ENCODE data around the gene SEZ6L.

DNA sequence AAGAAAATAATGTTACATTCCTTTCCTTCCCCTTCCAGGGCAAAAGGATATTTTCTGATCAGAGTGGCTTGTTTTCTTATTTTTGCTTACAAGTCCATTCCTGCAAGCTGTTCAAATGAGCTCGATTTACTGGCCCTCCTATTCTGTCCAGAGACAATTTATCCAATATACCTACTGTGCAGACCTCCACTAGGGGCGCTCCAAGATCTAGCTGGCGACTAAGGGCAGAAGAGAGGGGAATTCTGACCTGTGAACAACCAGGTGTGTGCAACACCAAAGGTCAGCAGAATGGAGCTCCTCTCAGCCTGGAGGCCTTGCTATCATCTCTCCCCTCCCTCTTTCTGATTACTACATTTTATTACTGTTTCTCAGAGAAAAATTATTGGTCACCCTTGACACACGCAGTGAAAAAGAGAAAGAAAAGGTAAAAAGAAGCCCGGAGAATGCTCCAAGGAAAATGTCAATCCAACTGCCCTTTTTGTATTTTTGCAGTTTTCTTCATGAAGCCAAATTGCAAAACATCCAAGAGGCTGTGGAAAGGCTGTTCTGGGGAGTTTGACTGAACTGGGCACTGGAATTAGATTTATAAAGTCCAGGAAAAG lies 3.2 kb downstream of the SEZ6L start:
- TF ChIP-seq, protein P1, sequence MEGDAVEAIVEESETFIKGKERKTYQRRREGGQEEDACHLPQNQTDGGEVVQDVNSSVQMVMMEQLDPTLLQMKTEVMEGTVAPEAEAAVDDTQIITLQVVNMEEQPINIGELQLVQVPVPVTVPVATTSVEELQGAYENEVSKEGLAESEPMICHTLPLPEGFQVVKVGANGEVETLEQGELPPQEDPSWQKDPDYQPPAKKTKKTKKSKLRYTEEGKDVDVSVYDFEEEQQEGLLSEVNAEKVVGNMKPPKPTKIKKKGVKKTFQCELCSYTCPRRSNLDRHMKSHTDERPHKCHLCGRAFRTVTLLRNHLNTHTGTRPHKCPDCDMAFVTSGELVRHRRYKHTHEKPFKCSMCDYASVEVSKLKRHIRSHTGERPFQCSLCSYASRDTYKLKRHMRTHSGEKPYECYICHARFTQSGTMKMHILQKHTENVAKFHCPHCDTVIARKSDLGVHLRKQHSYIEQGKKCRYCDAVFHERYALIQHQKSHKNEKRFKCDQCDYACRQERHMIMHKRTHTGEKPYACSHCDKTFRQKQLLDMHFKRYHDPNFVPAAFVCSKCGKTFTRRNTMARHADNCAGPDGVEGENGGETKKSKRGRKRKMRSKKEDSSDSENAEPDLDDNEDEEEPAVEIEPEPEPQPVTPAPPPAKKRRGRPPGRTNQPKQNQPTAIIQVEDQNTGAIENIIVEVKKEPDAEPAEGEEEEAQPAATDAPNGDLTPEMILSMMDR (IDR thresholded peaks at IDR 0.05 in 2 of 3, conservative IDR thresholded peaks at IDR 0.05 in 1 of 3; ENCODE audit: borderline replicate concordance in 1 of 3, insufficient read depth in 1 of 3, low read depth in 2 of 3, low read length in 2 of 3) = peak; percentile 23 to 83 (median 82); a peak in 5 of 6 replicates
- TF ChIP-seq, protein P2, sequence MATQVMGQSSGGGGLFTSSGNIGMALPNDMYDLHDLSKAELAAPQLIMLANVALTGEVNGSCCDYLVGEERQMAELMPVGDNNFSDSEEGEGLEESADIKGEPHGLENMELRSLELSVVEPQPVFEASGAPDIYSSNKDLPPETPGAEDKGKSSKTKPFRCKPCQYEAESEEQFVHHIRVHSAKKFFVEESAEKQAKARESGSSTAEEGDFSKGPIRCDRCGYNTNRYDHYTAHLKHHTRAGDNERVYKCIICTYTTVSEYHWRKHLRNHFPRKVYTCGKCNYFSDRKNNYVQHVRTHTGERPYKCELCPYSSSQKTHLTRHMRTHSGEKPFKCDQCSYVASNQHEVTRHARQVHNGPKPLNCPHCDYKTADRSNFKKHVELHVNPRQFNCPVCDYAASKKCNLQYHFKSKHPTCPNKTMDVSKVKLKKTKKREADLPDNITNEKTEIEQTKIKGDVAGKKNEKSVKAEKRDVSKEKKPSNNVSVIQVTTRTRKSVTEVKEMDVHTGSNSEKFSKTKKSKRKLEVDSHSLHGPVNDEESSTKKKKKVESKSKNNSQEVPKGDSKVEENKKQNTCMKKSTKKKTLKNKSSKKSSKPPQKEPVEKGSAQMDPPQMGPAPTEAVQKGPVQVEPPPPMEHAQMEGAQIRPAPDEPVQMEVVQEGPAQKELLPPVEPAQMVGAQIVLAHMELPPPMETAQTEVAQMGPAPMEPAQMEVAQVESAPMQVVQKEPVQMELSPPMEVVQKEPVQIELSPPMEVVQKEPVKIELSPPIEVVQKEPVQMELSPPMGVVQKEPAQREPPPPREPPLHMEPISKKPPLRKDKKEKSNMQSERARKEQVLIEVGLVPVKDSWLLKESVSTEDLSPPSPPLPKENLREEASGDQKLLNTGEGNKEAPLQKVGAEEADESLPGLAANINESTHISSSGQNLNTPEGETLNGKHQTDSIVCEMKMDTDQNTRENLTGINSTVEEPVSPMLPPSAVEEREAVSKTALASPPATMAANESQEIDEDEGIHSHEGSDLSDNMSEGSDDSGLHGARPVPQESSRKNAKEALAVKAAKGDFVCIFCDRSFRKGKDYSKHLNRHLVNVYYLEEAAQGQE (IDR thresholded peaks at IDR 0.05; ENCODE audit: low read depth) = no peak
- TF ChIP-seq EZH2 (IDR thresholded peaks at IDR 0.05) (no peak), POLR2A (IDR thresholded peaks at IDR 0.05; ENCODE audit: borderline replicate concordance, extremely low read depth, insufficient read depth, insufficient read length) (no peak), EGR1 (IDR thresholded peaks at IDR 0.05; ENCODE audit: low read depth) (no peak), YY1 (IDR thresholded peaks at IDR 0.05; ENCODE audit: extremely low read depth, insufficient replicate concordance, low read depth, low read length) (no peak), SIN3A (IDR thresholded peaks at IDR 0.05; ENCODE audit: low read depth) (no peak), RAD21 (IDR thresholded peaks at IDR 0.05; ENCODE audit: low read depth) (peak; percentile 20; the same call in 1 of the 2 replicates), SP1 (IDR thresholded peaks at IDR 0.05; ENCODE audit: low read depth) (no peak), POLR2AphosphoS5 (IDR thresholded peaks at IDR 0.05; ENCODE audit: low read depth, low read length) (no peak)
- TF ChIP-seq, protein P3, sequence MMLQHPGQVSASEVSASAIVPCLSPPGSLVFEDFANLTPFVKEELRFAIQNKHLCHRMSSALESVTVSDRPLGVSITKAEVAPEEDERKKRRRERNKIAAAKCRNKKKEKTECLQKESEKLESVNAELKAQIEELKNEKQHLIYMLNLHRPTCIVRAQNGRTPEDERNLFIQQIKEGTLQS (IDR thresholded peaks at IDR 0.05) = no peak
- TF ChIP-seq, protein P4, sequence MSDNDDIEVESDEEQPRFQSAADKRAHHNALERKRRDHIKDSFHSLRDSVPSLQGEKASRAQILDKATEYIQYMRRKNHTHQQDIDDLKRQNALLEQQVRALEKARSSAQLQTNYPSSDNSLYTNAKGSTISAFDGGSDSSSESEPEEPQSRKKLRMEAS (IDR thresholded peaks at IDR 0.05) = no peak

Measured in HCT116 (cell line).